HCT116 (cell line): ENCODE measurements around the gene EEF1G. TPM values are rescaled to one million over a fixed set of nuclear protein-coding genes. Genes with fewer than 3 reads are reported as not detected.

Experiments used
- ATAC-seq: fragments of 200-7000 bp; cut with Tn5 transposase; 2 replicates; pipeline ENCODE4 v1.9.1; 2020; ENCODE audit warnings: mild to moderate bottlenecking, moderate library complexity
- BruUV-seq: library from RNA; stranded (reverse); fragments of 400-500 nt; replicated peaks from 2 replicates; lab custom pipeline; 2021; lab: Mats Ljungman, UMichigan
- CTCF ChIA-PET: fragments of 300-600 bp; sonication (Branson Sonifier 250); formaldehyde crosslinking; loops from one replicate; lab custom pipeline; 2021; ENCODE audit warnings: antibody characterized with exemption; lab: Charles Lee
- POLR2A ChIA-PET: fragments of 300-600, 350-600 bp; sonication (Branson Sonifier 250); formaldehyde crosslinking; loops from one replicate; lab custom pipeline; 2021; ENCODE audit warnings: antibody characterized with exemption; lab: Charles Lee
- RAD21 ChIA-PET, 2 experiments: fragments of 300-600 bp; sonication (Branson Sonifier 250); formaldehyde crosslinking; loops; one replicate each; lab custom pipeline; 2023; ENCODE audit warnings: low total read pairs in 2 of 2; ENCODE audit not compliant: uncharacterized antibody in 2 of 2, unreplicated experiment in 2 of 2, low non-redundant PET in 1 of 2; lab: Charles Lee
- DNase-seq: peaks from one replicate; pipeline ENCODE4 v3.0.0-alpha.2; 2010; ENCODE audit warnings: low read depth, low spot score
- H2AFZ ChIP-seq: fragments of 200-600 bp; shearing (Covaris generic), sonication (generic); 2 replicates; pipeline ENCODE4 v1.6.1; 2017; ENCODE audit warnings: low read depth, mixed run types, mixed read lengths, antibody characterized with exemption, low read length; ENCODE audit not compliant: poor library complexity, severe bottlenecking
- H3K27ac ChIP-seq: 2 replicates; pipeline ENCODE4 v1.5.1; 2012; ENCODE audit warnings: low read depth, low read length
- H3K27me3 ChIP-seq: fragments of 200-600 bp; sonication (generic); 2 replicates; pipeline ENCODE4 v1.6.1; 2016; ENCODE audit warnings: mixed run types, low read length, mixed read lengths; ENCODE audit not compliant: insufficient read depth
- H3K36me3 ChIP-seq, 2 experiments: fragments of 200-500 bp in 1 of 2; fragments of 200-600 bp in 1 of 2; sonication (Bioruptor generic) in 1 of 2; sonication (generic) in 1 of 2; 2 replicates each; pipeline versions ENCODE4 v1.5.1 to v1.6.1; 2014 to 2016; ENCODE audit warnings: low read length in 2 of 2, inconsistent platforms in 1 of 2, mixed read lengths in 1 of 2, mixed run types in 1 of 2; ENCODE audit not compliant: insufficient read depth in 2 of 2, control insufficient read depth in 1 of 2
- H3K4me1 ChIP-seq, 2 experiments: fragments of 200-600 bp in 1 of 2; sonication (generic) in 1 of 2; 2 replicates each; pipeline versions ENCODE4 v1.5.1 to v1.6.1; 2012 to 2017; ENCODE audit warnings: low read length in 2 of 2, inconsistent platforms in 1 of 2, mild to moderate bottlenecking in 1 of 2, mixed read lengths in 1 of 2, mixed run types in 1 of 2, moderate library complexity in 1 of 2; ENCODE audit not compliant: insufficient read depth in 2 of 2, control insufficient read depth in 1 of 2
- H3K4me2 ChIP-seq: fragments of 200-600 bp; sonication (generic); 2 replicates; pipeline ENCODE4 v1.6.1; 2017; ENCODE audit warnings: mixed run types, low read length, mixed read lengths
- H3K4me3 ChIP-seq, 2 experiments: fragments of 200-600 bp in 1 of 2; sonication (generic) in 1 of 2; replicated peaks in 1 of 2; 2 replicates each; pipeline ENCODE4 v1.5.1; 2011 to 2016; ENCODE audit warnings: low read length in 2 of 2, control low read depth in 1 of 2, low read depth in 1 of 2, mild to moderate bottlenecking in 1 of 2, mixed read lengths in 1 of 2, mixed run types in 1 of 2
- H3K79me2 ChIP-seq: fragments of 200-600 bp; sonication (generic); 2 replicates; pipeline ENCODE4 v1.6.1; 2017; ENCODE audit warnings: mild to moderate bottlenecking, mixed run types, low read length, moderate library complexity, mixed read lengths; ENCODE audit not compliant: insufficient read depth
- H3K9ac ChIP-seq: fragments of 200-600 bp; sonication (generic); 2 replicates; pipeline ENCODE4 v1.6.1; 2016; ENCODE audit warnings: low read length, mixed read lengths
- H3K9me2 ChIP-seq: fragments of 200-600 bp; sonication (generic), shearing (Covaris generic); 2 replicates; pipeline ENCODE4 v1.6.1; 2017; ENCODE audit warnings: mixed run types, mild to moderate bottlenecking, moderate library complexity; ENCODE audit not compliant: insufficient read depth
- H3K9me3 ChIP-seq, 2 experiments: fragments of 200-500 bp in 1 of 2; fragments of 200-600 bp in 1 of 2; sonication (Bioruptor generic) in 1 of 2; sonication (generic) in 1 of 2; 2 replicates each; pipeline ENCODE4 v1.6.1; 2014 to 2017; ENCODE audit warnings: low read length in 2 of 2, mixed read lengths in 2 of 2, inconsistent platforms in 1 of 2, low read depth in 1 of 2, mild to moderate bottlenecking in 1 of 2, mixed run types in 1 of 2, moderate library complexity in 1 of 2; ENCODE audit not compliant: control insufficient read depth in 1 of 2, insufficient read depth in 1 of 2
- H4K20me1 ChIP-seq: fragments of 200-600 bp; sonication (generic), shearing (Covaris generic); 2 replicates; pipeline ENCODE4 v1.6.1; 2017; ENCODE audit warnings: mixed run types, mild to moderate bottlenecking, moderate library complexity; ENCODE audit not compliant: insufficient read depth
- EGR1 ChIP-seq: IDR thresholded peaks from 2 replicates; pipeline ENCODE4 v1.6.1; 2012; ENCODE audit warnings: low read depth
- EZH2 ChIP-seq: fragments of 200-600 bp; sonication (generic); IDR thresholded peaks from 2 replicates; pipeline ENCODE4 v1.6.1; 2017; ENCODE audit warnings: antibody characterized with exemption, mixed run types
- POLR2AphosphoS5 ChIP-seq: IDR thresholded peaks from 2 replicates; pipeline ENCODE4 v1.6.1; 2011; ENCODE audit warnings: mild to moderate bottlenecking, low read depth, low read length, moderate library complexity
- RAD21 ChIP-seq: IDR thresholded peaks from 2 replicates; pipeline ENCODE4 v1.6.1; 2012; ENCODE audit warnings: low read depth, mild to moderate bottlenecking
- SIN3A ChIP-seq: IDR thresholded peaks from 2 replicates; pipeline ENCODE4 v1.6.1; 2012; ENCODE audit warnings: low read depth
- SP1 ChIP-seq: IDR thresholded peaks from 2 replicates; pipeline ENCODE4 v1.6.1; 2012; ENCODE audit warnings: low read depth
- TCF7L2 ChIP-seq: IDR thresholded peaks from 2 replicates; pipeline ENCODE4 v1.7.0; 2011; ENCODE audit warnings: borderline replicate concordance, inconsistent platforms; ENCODE audit not compliant: insufficient read depth, insufficient read length; ENCODE audit errors: extremely low read depth
- YY1 ChIP-seq: IDR thresholded peaks from 2 replicates; pipeline ENCODE4 v1.6.1; 2011; ENCODE audit warnings: low read length, low read depth, moderate library complexity, mild to moderate bottlenecking; ENCODE audit not compliant: insufficient replicate concordance; ENCODE audit errors: extremely low read depth
- ZFX ChIP-seq: fragments of 450-650 bp; IDR thresholded peaks from 2 replicates; pipeline ENCODE4 v1.6.1; 2017
- intact Hi-C: fragments of 100-400 bp; cut with micrococcal nuclease; formaldehyde crosslinking; loops from 2 replicates; pipeline ENCODE4 v1.10.0; 2022
- total RNA-seq: library from RNA; stranded (reverse); gene quantifications from one replicate; pipeline ENCODE4 v1.2.1, GENCODE V29; 2021; ENCODE audit not compliant: unreplicated experiment
- TF ChIP-seq, protein P1 (sequence below), 3 experiments: fragments of 200-600 bp in 1 of 3; sonication (generic) in 1 of 3; IDR thresholded peaks in 2 of 3; conservative IDR thresholded peaks in 1 of 3; 2 replicates each; pipeline ENCODE4 v1.5.1; 2012 to 2017; ENCODE audit warnings: low read depth in 2 of 3, low read length in 2 of 3, antibody characterized with exemption in 1 of 3, borderline replicate concordance in 1 of 3, control low read depth in 1 of 3, mild to moderate bottlenecking in 1 of 3, mixed read lengths in 1 of 3, mixed run types in 1 of 3, moderate library complexity in 1 of 3; ENCODE audit not compliant: insufficient read depth in 1 of 3
- TF ChIP-seq, protein P2 (sequence below): IDR thresholded peaks from 2 replicates; pipeline ENCODE4 v1.6.1; 2012

EEF1G gene
- total RNA-seq, 1 experiment from 2014 or later = 1,901 TPM

GRCh38 chr11:62612366-62613290, 38.9 kb upstream of the EEF1G start, which contains the start of the genes EML3 and ROM1:
Gene EML3 (minus strand): TSS chr11:62612775. CDS start chr11:62612457, 318 bp downstream.
Gene ROM1 (plus strand): TSS chr11:62613257. CDS start chr11:62613282, 25 bp downstream.
- no peaks in the 10 kb centered on the region for H4K20me1 ChIP-seq
- ATAC-seq (peak; percentile 79), DNase-seq (no peak)
- no peaks in the 10 kb centered on the region for H3K9me3 ChIP-seq
- H3K4me1 ChIP-seq = peaks cover 28 to 45% of the 10 kb centered on the region in 2 experiments
- no peaks in the 10 kb centered on the region for H3K9me2 ChIP-seq
- no TSS peak for BruUV-seq
- CTCF ChIA-PET = interaction anchor here (0.8 to 2.8 kb wide), 8 partner anchors 8 to 217 kb away, joined by 3 to 16 read pairs (median 5); partner anchors contain the start of genes B3GAT3, C11orf98, CSKMT and HNRNPUL2
- H2AFZ ChIP-seq = no peak within 1 kb of the TSS
- intact Hi-C loops = loop anchor here (5.0 kb wide), 1 partner anchor 35 kb away; the partner anchor contains the start of gene GANAB
- POLR2A ChIA-PET = interaction anchor here (1.2 to 2.2 kb wide), 2 partner anchors 9 to 228 kb away, joined by 5 read pairs; partner anchors contain the start of gene B3GAT3
- TF ChIP-seq YY1 = no peak
- peak; percentile 47 for TF ChIP-seq RAD21
- TF ChIP-seq SIN3A = 0 out of 2 replicates have a peak, but pooled peaks have one; percentile 37
- TF ChIP-seq, protein P1, sequence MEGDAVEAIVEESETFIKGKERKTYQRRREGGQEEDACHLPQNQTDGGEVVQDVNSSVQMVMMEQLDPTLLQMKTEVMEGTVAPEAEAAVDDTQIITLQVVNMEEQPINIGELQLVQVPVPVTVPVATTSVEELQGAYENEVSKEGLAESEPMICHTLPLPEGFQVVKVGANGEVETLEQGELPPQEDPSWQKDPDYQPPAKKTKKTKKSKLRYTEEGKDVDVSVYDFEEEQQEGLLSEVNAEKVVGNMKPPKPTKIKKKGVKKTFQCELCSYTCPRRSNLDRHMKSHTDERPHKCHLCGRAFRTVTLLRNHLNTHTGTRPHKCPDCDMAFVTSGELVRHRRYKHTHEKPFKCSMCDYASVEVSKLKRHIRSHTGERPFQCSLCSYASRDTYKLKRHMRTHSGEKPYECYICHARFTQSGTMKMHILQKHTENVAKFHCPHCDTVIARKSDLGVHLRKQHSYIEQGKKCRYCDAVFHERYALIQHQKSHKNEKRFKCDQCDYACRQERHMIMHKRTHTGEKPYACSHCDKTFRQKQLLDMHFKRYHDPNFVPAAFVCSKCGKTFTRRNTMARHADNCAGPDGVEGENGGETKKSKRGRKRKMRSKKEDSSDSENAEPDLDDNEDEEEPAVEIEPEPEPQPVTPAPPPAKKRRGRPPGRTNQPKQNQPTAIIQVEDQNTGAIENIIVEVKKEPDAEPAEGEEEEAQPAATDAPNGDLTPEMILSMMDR (IDR thresholded peaks at IDR 0.05 in 2 of 3, conservative IDR thresholded peaks at IDR 0.05 in 1 of 3; ENCODE audit: borderline replicate concordance in 1 of 3, insufficient read depth in 1 of 3, low read depth in 2 of 3, low read length in 2 of 3) = peak; percentile 83 to 99 (median 97)
- TF ChIP-seq EGR1 = peak; percentile 59; the same call in 1 of the 2 replicates
- 0 out of 2 replicates have a peak, but pooled peaks have one; percentile 47 for TF ChIP-seq POLR2AphosphoS5
- TF ChIP-seq, protein P2, sequence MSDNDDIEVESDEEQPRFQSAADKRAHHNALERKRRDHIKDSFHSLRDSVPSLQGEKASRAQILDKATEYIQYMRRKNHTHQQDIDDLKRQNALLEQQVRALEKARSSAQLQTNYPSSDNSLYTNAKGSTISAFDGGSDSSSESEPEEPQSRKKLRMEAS = peak; percentile 53; the same call in 1 of the 2 replicates
- TF ChIP-seq ZFX = peak; percentile 41; the same call in 1 of the 2 replicates
- no peak for TF ChIP-seq TCF7L2
- no peak for TF ChIP-seq EZH2
- no peak for TF ChIP-seq SP1
- RAD21 ChIA-PET = interaction anchor here in 1 of 2 experiments (1.0 kb wide), 1 partner anchor 188 kb away, joined by 4 read pairs; no protein-coding TSS in a partner anchor
- H3K9ac ChIP-seq = peak within 1 kb of the TSS; percentile 93
- H3K79me2 ChIP-seq = peaks cover 13% of the 10 kb centered on the region
- H3K4me2 ChIP-seq = peak within 1 kb of the TSS; percentile 87
- H3K27me3 ChIP-seq = no peaks in the 10 kb centered on the region
- H3K27ac ChIP-seq = peak within 1 kb of the TSS; percentile 83
- H3K4me3 ChIP-seq = peak within 1 kb of the TSS; percentile 87 to 94
- peaks cover 0 to 5% of the 10 kb centered on the region in 2 experiments; a peak in 2 of 4 replicates for H3K36me3 ChIP-seq
